Smooth muscle cell (in vitro differentiated cells): ENCODE results near the gene SSTR3. TPM values are rescaled to one million over a fixed set of nuclear protein-coding genes. Genes with fewer than 3 reads are reported as not detected.

Experiments used
- DNase-seq: peaks from one replicate; lab custom pipeline; 2025; ENCODE audit not compliant: unreplicated experiment; lab: John Stamatoyannopoulos, UW
- H2AFZ ChIP-seq: fragments of 200-600 bp; sonication (generic); 2 replicates; pipeline ENCODE4 v1.6.0; 2016; ENCODE audit warnings: antibody characterized with exemption, low read depth, mild to moderate bottlenecking
- H3F3A ChIP-seq: fragments of 200-600 bp; sonication (generic); 2 replicates; pipeline ENCODE4 v1.6.0; 2017; ENCODE audit warnings: antibody characterized with exemption, low read depth
- H3K27ac ChIP-seq: fragments of 200-600 bp; sonication (generic); 2 replicates; pipeline ENCODE4 v1.5.1; 2016; ENCODE audit warnings: low read depth, mild to moderate bottlenecking
- H3K27me3 ChIP-seq: fragments of 200-600 bp; sonication (generic); 2 replicates; pipeline ENCODE4 v1.6.1; 2016; ENCODE audit warnings: low read depth, mild to moderate bottlenecking
- H3K36me3 ChIP-seq: fragments of 200-600 bp; sonication (generic); 2 replicates; pipeline ENCODE4 v1.5.1; 2016; ENCODE audit warnings: low read depth
- H3K4me1 ChIP-seq: fragments of 200-600 bp; sonication (generic); 2 replicates; pipeline ENCODE4 v1.5.1; 2016; ENCODE audit warnings: low read depth
- H3K4me2 ChIP-seq: fragments of 200-600 bp; sonication (generic); 2 replicates; pipeline ENCODE4 v1.6.0; 2016; ENCODE audit warnings: mild to moderate bottlenecking
- H3K4me3 ChIP-seq: fragments of 200-600 bp; sonication (generic); 2 replicates; pipeline ENCODE4 v1.5.1; 2016; ENCODE audit warnings: mild to moderate bottlenecking
- H3K79me2 ChIP-seq: fragments of 200-600 bp; sonication (generic); 2 replicates; pipeline ENCODE4 v1.6.0; 2016; ENCODE audit warnings: low read depth, mild to moderate bottlenecking
- H3K9ac ChIP-seq: fragments of 200-600 bp; sonication (generic); 2 replicates; pipeline ENCODE4 v1.6.0; 2016; ENCODE audit warnings: low read depth
- H3K9me3 ChIP-seq: fragments of 200-600 bp; sonication (generic); replicated peaks from 2 replicates; pipeline ENCODE4 v1.5.1; 2016; ENCODE audit warnings: low read depth
- H4K20me1 ChIP-seq: fragments of 200-600 bp; sonication (generic); 2 replicates; pipeline ENCODE4 v1.6.0; 2016; ENCODE audit warnings: low read depth
- CTCF ChIP-seq: fragments of 200-600 bp; sonication (generic); IDR thresholded peaks from 2 replicates; pipeline ENCODE4 v1.5.1; 2017; ENCODE audit warnings: borderline replicate concordance, mild to moderate bottlenecking, antibody characterized with exemption; ENCODE audit not compliant: insufficient read depth, poor library complexity, severe bottlenecking
- WGBS: methylation state at CpG from one replicate; pipeline ENCODE4 v1.1.7; 2016; ENCODE audit warnings: low lambda C conversion rate; 5-methylcytosine and 5-hydroxymethylcytosine counted together
- polyA plus RNA-seq: library from polyadenylated mRNA; unstranded; fragments of >200 nt; fragmentation: Nextera tagmentation; extraction: Ambion mirVana; gene quantifications from 2 replicates; pipeline ENCODE4 v1.2.1, GENCODE V29; 2016
- total RNA-seq: library from RNA; depleted of rRNA; stranded (reverse); fragments of >200 nt; gene quantifications from 2 replicates; pipeline ENCODE4 v1.2.3, GENCODE V29; 2014

SSTR3 gene
- total and polyA plus RNA-seq, 2 experiments from 2014 or later: not detected

- Histone ChIP-seq H3K27ac (no peak overlapping the region), H3F3A (no peaks in the 10 kb centered on the region), H4K20me1 (no peaks in the 10 kb centered on the region), H3K79me2 (no peaks in the 10 kb centered on the region), H2AFZ (no peak overlapping the region), H3K9me3 (no peaks in the 10 kb centered on the region), H3K4me2 (peak overlapping the region; percentile 59), H3K4me1 (peaks cover 6% of the 10 kb centered on the region), H3K4me3 (no peak overlapping the region), H3K36me3 (no peaks in the 10 kb centered on the region), H3K27me3 (no peaks in the 10 kb centered on the region), H3K9ac (no peak overlapping the region)
- WGBS: 84% methylated on average over 11 of the region's 12 CpGs
- no peak for DNase-seq
- TF ChIP-seq CTCF: no peak
Measured at GRCh38 chr22:37243402-37244113, 31.3 kb upstream of the SSTR3 start.

GRCh38 chr22:37242395-37242918, 30.2 kb upstream of the SSTR3 start:
- H3K27ac ChIP-seq: no peak overlapping the region
- H4K20me1 ChIP-seq: no peaks in the 10 kb centered on the region
- DNase-seq: no peak
- H3K9ac ChIP-seq: no peak overlapping the region
- H3K4me3 ChIP-seq: no peak overlapping the region
- WGBS: 48% methylated on average over 16 of the region's 16 CpGs
- H3K4me2 ChIP-seq: no peak overlapping the region
- no peaks in the 10 kb centered on the region for H3K79me2 ChIP-seq
- TF ChIP-seq CTCF: no peak
- H3F3A ChIP-seq: no peaks in the 10 kb centered on the region
- H2AFZ ChIP-seq: no peak overlapping the region
- no peaks in the 10 kb centered on the region for H3K9me3 ChIP-seq
- no peaks in the 10 kb centered on the region for H3K27me3 ChIP-seq
- H3K36me3 ChIP-seq: no peaks in the 10 kb centered on the region
- peaks cover 6% of the 10 kb centered on the region for H3K4me1 ChIP-seq

GRCh38 chr22:37241351-37242142, 29.3 kb upstream of the SSTR3 start:
- Histone ChIP-seq H3K79me2 (no peaks in the 10 kb centered on the region), H3K27me3 (no peaks in the 10 kb centered on the region), H3K4me1 (peaks cover 6% of the 10 kb centered on the region), H3K4me3 (no peak overlapping the region), H3K27ac (no peak overlapping the region), H4K20me1 (no peaks in the 10 kb centered on the region), H2AFZ (no peak overlapping the region), H3K9me3 (no peaks in the 10 kb centered on the region), H3F3A (no peaks in the 10 kb centered on the region), H3K36me3 (no peaks in the 10 kb centered on the region), H3K4me2 (no peak overlapping the region), H3K9ac (no peak overlapping the region)
- no peak for TF ChIP-seq CTCF
- 82% methylated on average over 19 of the region's 19 CpGs for WGBS
- no peak for DNase-seq
